K562 (cell line): Measurements from ENCODE around the gene PEPD. TPM values are rescaled to one million over a fixed set of nuclear protein-coding genes. Genes with fewer than 3 reads are reported as not detected.
A peak's percentile ranks its signal among the peaks of the same experiment; 100 is the strongest.

Experiments
- AFF4 ChIP-seq: sonication (generic); formaldehyde crosslinking; IDR thresholded peaks from 2 replicates; pipeline ENCODE4 v1.8.0; 2023; ENCODE audit warnings: mild to moderate bottlenecking, missing genetic modification reagents
- E2F8 ChIP-seq: fragments of 450-650 bp; IDR thresholded peaks from 2 replicates; pipeline ENCODE4 v1.7.1; 2018; ENCODE audit warnings: mild to moderate bottlenecking, low read depth; ENCODE audit not compliant: partially characterized antibody
- EP400 ChIP-seq: fragments of 450-650 bp; IDR thresholded peaks from 2 replicates; pipeline ENCODE4 v1.6.1; 2017; ENCODE audit warnings: antibody characterized with exemption, mild to moderate bottlenecking, moderate library complexity
- HDAC1 ChIP-seq, 2 experiments: fragments of 450-650 bp; IDR thresholded peaks; 2 replicates each; pipeline ENCODE4 v1.6.1; 2016 to 2017; ENCODE audit warnings: inconsistent platforms in 1 of 2, mild to moderate bottlenecking in 1 of 2, moderate library complexity in 1 of 2
- HDAC2 ChIP-seq: fragments of 450-650 bp; IDR thresholded peaks from 2 replicates; pipeline ENCODE4 v1.6.1; 2016; ENCODE audit warnings: mild to moderate bottlenecking
- MAZ ChIP-seq, 2 experiments: fragments of 450-650 bp in 1 of 2; sonication (generic) in 1 of 2; formaldehyde crosslinking; IDR thresholded peaks in 1 of 2; conservative IDR thresholded peaks in 1 of 2; 2 replicates each; pipeline versions ENCODE4 v1.4.0 to v1.5.0; 2020; ENCODE audit warnings: mild to moderate bottlenecking in 1 of 2, missing genetic modification reagents in 1 of 2
- NFATC3 ChIP-seq: fragments of 450-650 bp; IDR thresholded peaks from 2 replicates; pipeline ENCODE4 v1.6.1; 2017; ENCODE audit warnings: mild to moderate bottlenecking
- PHF20 ChIP-seq: fragments of 450-650 bp; IDR thresholded peaks from 2 replicates; pipeline ENCODE4 v1.6.1; 2018; ENCODE audit not compliant: partially characterized antibody
- SMARCA4 ChIP-seq: fragments of 450-650 bp; IDR thresholded peaks from 2 replicates; pipeline ENCODE4 v1.6.1; 2016
- SMARCE1 ChIP-seq: fragments of 450-650 bp; IDR thresholded peaks from 2 replicates; pipeline ENCODE4 v1.7.1; 2016; ENCODE audit warnings: mild to moderate bottlenecking
- ZBTB17 ChIP-seq: fragments of 450-650 bp; formaldehyde crosslinking; IDR thresholded peaks from 2 replicates; pipeline ENCODE4 v1.4.0; 2020; ENCODE audit warnings: mild to moderate bottlenecking
- polyA plus RNA-seq, 8 experiments: library from polyadenylated mRNA; depleted of rRNA in 4 of 8; stranded (reverse) in 5 of 8; unstranded in 3 of 8; fragments of >200 nt; fragmentation: Nextera tagmentation in 2 of 8; fragmentation: Illumina TruSeq in 1 of 8; extraction: Ambion mirVana in 2 of 8; extraction: Trizol in 1 of 8; gene quantifications; 2 replicates each; pipeline versions ENCODE4 v1.2.1 to v1.2.3, GENCODE V29; 2011 to 2014; ENCODE audit warnings: inconsistent platforms in 1 of 8, missing spikeins in 1 of 8
- total RNA-seq, 7 experiments: library from RNA; depleted of rRNA in 6 of 7; stranded (reverse); fragments of >200 nt in 6 of 7; fragmentation: Illumina TruSeq in 2 of 7; extraction: Trizol in 2 of 7; gene quantifications; 2 replicates each; pipeline versions ENCODE4 v1.2.1 to v1.2.3, GENCODE V29; 2011 to 2021; ENCODE audit warnings: low replicate concordance in 1 of 7
- TF ChIP-seq, protein P1 (sequence below), 2 experiments: IDR thresholded peaks; 2 replicates each; pipeline ENCODE4 v1.6.1; 2012; ENCODE audit warnings: improper control_type of control experiment in 2 of 2, low read depth in 2 of 2, low read length in 2 of 2, borderline replicate concordance in 1 of 2
- TF ChIP-seq, protein P2 (sequence below), 2 experiments: IDR thresholded peaks; 2 replicates each; pipeline ENCODE4 v1.6.1; 2011; ENCODE audit warnings: borderline replicate concordance in 1 of 2, control low read depth in 1 of 2, low read depth in 1 of 2, low read length in 1 of 2, mild to moderate bottlenecking in 1 of 2, mixed read lengths in 1 of 2, moderate library complexity in 1 of 2; ENCODE audit not compliant: insufficient read depth in 1 of 2, insufficient read length in 1 of 2, poor library complexity in 1 of 2, severe bottlenecking in 1 of 2; ENCODE audit errors: extremely low read depth in 1 of 2

PEPD gene
- total and polyA plus RNA-seq, 9 of the 15 experiments (the other 6 are each of a cell fraction or from before 2014, with no cell fraction given): 1.3 to 19.2 (median 16.0) TPM

DNA sequence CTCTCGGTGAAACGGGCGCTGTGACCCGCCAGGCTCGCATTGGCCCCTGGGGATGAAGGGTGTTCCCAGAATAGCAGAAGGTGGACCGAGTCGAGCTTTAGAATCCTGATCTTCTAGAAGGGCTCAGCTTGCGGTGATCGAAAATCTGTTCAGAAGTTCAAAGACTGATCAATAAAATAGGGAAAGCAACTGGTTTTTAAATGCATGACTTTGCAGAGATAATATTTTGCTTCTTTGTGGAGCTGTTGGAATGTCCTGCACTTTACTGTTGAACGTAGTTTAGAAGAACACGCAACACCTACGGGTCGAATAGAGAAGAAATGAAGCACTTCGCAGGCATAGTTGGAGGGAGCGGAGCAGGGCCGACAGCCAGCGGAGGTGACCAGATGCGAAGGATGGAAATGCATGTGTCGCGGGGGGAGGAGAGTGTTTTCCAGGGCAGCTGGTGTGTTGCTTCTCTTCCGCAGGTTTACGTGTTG lies 147.3 kb downstream of the PEPD start (continued):
- no peak for TF ChIP-seq E2F8
- peak; percentile 40; the same call in 1 of the 2 replicates for TF ChIP-seq SMARCA4
- no peak for TF ChIP-seq PHF20
- TF ChIP-seq, protein P1, sequence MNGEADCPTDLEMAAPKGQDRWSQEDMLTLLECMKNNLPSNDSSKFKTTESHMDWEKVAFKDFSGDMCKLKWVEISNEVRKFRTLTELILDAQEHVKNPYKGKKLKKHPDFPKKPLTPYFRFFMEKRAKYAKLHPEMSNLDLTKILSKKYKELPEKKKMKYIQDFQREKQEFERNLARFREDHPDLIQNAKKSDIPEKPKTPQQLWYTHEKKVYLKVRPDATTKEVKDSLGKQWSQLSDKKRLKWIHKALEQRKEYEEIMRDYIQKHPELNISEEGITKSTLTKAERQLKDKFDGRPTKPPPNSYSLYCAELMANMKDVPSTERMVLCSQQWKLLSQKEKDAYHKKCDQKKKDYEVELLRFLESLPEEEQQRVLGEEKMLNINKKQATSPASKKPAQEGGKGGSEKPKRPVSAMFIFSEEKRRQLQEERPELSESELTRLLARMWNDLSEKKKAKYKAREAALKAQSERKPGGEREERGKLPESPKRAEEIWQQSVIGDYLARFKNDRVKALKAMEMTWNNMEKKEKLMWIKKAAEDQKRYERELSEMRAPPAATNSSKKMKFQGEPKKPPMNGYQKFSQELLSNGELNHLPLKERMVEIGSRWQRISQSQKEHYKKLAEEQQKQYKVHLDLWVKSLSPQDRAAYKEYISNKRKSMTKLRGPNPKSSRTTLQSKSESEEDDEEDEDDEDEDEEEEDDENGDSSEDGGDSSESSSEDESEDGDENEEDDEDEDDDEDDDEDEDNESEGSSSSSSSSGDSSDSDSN (IDR thresholded peaks at IDR 0.05; ENCODE audit: borderline replicate concordance in 1 of 2, low read depth in 2 of 2, low read length in 2 of 2): 0 out of 4 replicates have a peak, but pooled peaks of 1 of the 2 experiments have one; percentile 20
- TF ChIP-seq, protein P2, sequence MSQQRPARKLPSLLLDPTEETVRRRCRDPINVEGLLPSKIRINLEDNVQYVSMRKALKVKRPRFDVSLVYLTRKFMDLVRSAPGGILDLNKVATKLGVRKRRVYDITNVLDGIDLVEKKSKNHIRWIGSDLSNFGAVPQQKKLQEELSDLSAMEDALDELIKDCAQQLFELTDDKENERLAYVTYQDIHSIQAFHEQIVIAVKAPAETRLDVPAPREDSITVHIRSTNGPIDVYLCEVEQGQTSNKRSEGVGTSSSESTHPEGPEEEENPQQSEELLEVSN (IDR thresholded peaks at IDR 0.05; ENCODE audit: borderline replicate concordance in 1 of 2, extremely low read depth in 1 of 2, insufficient read depth in 1 of 2, insufficient read length in 1 of 2, low read depth in 1 of 2, low read length in 1 of 2, poor library complexity in 1 of 2, severe bottlenecking in 1 of 2): peak in 1 of 2 experiments; percentile 47
- 0 out of 2 replicates have a peak, but pooled peaks have one; percentile 14 for TF ChIP-seq SMARCE1
- TF ChIP-seq NFATC3: peak; percentile 68; the same call in 1 of the 2 replicates
- TF ChIP-seq EP400: peak; percentile 44; the same call in 1 of the 2 replicates
- TF ChIP-seq ZBTB17 (CRISPR knock-in tag): no peak
- TF ChIP-seq HDAC1 (IDR thresholded peaks at IDR 0.05): 0 out of 4 replicates have a peak, but pooled peaks of 1 of the 2 experiments have one; percentile 34
- no peak for TF ChIP-seq AFF4
- TF ChIP-seq HDAC2: peak; percentile 30; the same call in 1 of the 2 replicates
- TF ChIP-seq MAZ (CRISPR knock-in tag; conservative IDR thresholded peaks at IDR 0.05 in 1 of 2, IDR thresholded peaks at IDR 0.05 in 1 of 2): peak in 1 of 2 experiments; percentile 55; a peak in 2 of 4 replicates
